HEK293T (cell line): ENCODE results near the gene NSMCE1.

ENCODE experiments used
- CTCF ChIA-PET: fragments of 350-600 bp; formaldehyde crosslinking; extraction: SDS; loops from one replicate; lab custom pipeline; 2021; ENCODE audit warnings: antibody characterized with exemption, inconsistent platforms; lab: Yijun Ruan, JAX
- POLR2A ChIA-PET: fragments of 350-600 bp; formaldehyde crosslinking; extraction: SDS; loops from one replicate; lab custom pipeline; 2020; ENCODE audit warnings: antibody characterized with exemption, inconsistent platforms; lab: Yijun Ruan, JAX
- DNase-seq: peaks from one replicate; pipeline ENCODE4 v3.0.0; 2012; ENCODE audit warnings: mixed read lengths; ENCODE audit errors: extremely low spot score
- ARNT ChIP-seq: fragments of 450-650 bp; IDR thresholded peaks from 2 replicates; pipeline ENCODE4 v1.6.1; 2017; ENCODE audit warnings: mild to moderate bottlenecking
- BHLHE40 ChIP-seq: fragments of 450-650 bp; IDR thresholded peaks from 2 replicates; pipeline ENCODE4 v1.6.1; 2016; ENCODE audit warnings: mild to moderate bottlenecking, moderate library complexity, borderline replicate concordance
- CTBP1 ChIP-seq: fragments of 450-650 bp; IDR thresholded peaks from 2 replicates; pipeline ENCODE4 v1.6.1; 2016; ENCODE audit warnings: borderline replicate concordance
- ELF4 ChIP-seq: fragments of 450-650 bp; IDR thresholded peaks from 2 replicates; pipeline ENCODE4 v1.6.1; 2017; ENCODE audit warnings: antibody characterized with exemption
- FOXA1 ChIP-seq: fragments of 450-650 bp; IDR thresholded peaks from 2 replicates; pipeline ENCODE4 v1.6.1; 2016; ENCODE audit warnings: mild to moderate bottlenecking
- FOXK2 ChIP-seq: fragments of 450-650 bp; IDR thresholded peaks from 2 replicates; pipeline ENCODE4 v1.6.1; 2016; ENCODE audit warnings: mild to moderate bottlenecking
- FOXM1 ChIP-seq: fragments of 450-650 bp; IDR thresholded peaks from 2 replicates; pipeline ENCODE4 v1.6.1; 2017; ENCODE audit warnings: mild to moderate bottlenecking, borderline replicate concordance
- HDGF ChIP-seq: fragments of 450-650 bp; IDR thresholded peaks from 2 replicates; pipeline ENCODE4 v1.6.1; 2017; ENCODE audit warnings: antibody characterized with exemption, borderline replicate concordance
- L3MBTL2 ChIP-seq: fragments of 450-650 bp; conservative IDR thresholded peaks from 2 replicates; pipeline ENCODE4 v1.6.1; 2016; ENCODE audit warnings: mild to moderate bottlenecking
- LEF1 ChIP-seq: fragments of 450-650 bp; IDR thresholded peaks from 2 replicates; pipeline ENCODE4 v1.6.1; 2017; ENCODE audit warnings: mild to moderate bottlenecking, borderline replicate concordance
- NFRKB ChIP-seq: fragments of 450-650 bp; IDR thresholded peaks from 2 replicates; pipeline ENCODE4 v1.6.1; 2016; ENCODE audit warnings: mild to moderate bottlenecking, moderate library complexity
- PKNOX1 ChIP-seq: fragments of 450-650 bp; IDR thresholded peaks from 2 replicates; pipeline ENCODE4 v1.6.1; 2016
- SP1 ChIP-seq: fragments of 450-650 bp; IDR thresholded peaks from 2 replicates; pipeline ENCODE4 v1.6.1; 2017
- SUZ12 ChIP-seq: fragments of 450-650 bp; IDR thresholded peaks from 2 replicates; pipeline ENCODE4 v1.6.1; 2016; ENCODE audit warnings: mild to moderate bottlenecking
- TARDBP ChIP-seq: fragments of 450-650 bp; IDR thresholded peaks from 2 replicates; pipeline ENCODE4 v1.6.1; 2016
- ZNF384 ChIP-seq: fragments of 450-650 bp; IDR thresholded peaks from 2 replicates; pipeline ENCODE4 v1.6.1; 2016

The NSMCE1 gene

GRCh38 chr16:27220120-27220519 is 48.5 kb downstream of the NSMCE1 start:
- no peak for DNase-seq
- ChIA-PET POLR2A (interaction anchor here (1.0 kb wide), 1 partner anchor 17 kb away, joined by 4 read pairs; the partner anchor contains the start of gene KDM8), CTCF (no interaction called here)
- TF ChIP-seq FOXA1 (no peak), HDGF (no peak), SUZ12 (no peak), FOXK2 (no peak), PKNOX1 (no peak), CTBP1 (no peak), ARNT (no peak), TARDBP (no peak), BHLHE40 (no peak), LEF1 (no peak), ZNF384 (no peak), ELF4 (no peak), SP1 (no peak), NFRKB (no peak), L3MBTL2 (no peak), FOXM1 (no peak)

GRCh38 chr16:27219161-27219560 is 49.4 kb downstream of the NSMCE1 start:
- CTCF ChIA-PET, result no interaction called here
- TF ChIP-seq ELF4 (no peak), TARDBP (no peak)
- DNase-seq, result no peak
- POLR2A ChIA-PET, result interaction anchor here (1.0 kb wide), 1 partner anchor 16 kb away, joined by 4 read pairs; the partner anchor contains the start of gene KDM8

GRCh38 chr16:27218756-27219155 is 49.8 kb downstream of the NSMCE1 start:
- POLR2A ChIA-PET, result interaction anchor here (1.0 kb wide), 1 partner anchor 15 kb away, joined by 3 read pairs; the partner anchor contains the start of gene KDM8
- CTCF ChIA-PET, result no interaction called here
- TF ChIP-seq FOXK2 (no peak), TARDBP (no peak)

GRCh38 chr16:27217256-27217655 is 51.3 kb downstream of the NSMCE1 start:
- POLR2A ChIA-PET, result no interaction called here
- DNase-seq, result peak; percentile 34
- TF ChIP-seq SP1, result no peak
- TF ChIP-seq FOXM1, result no peak
- no peak for TF ChIP-seq PKNOX1
- TF ChIP-seq ARNT, result no peak
- TF ChIP-seq ZNF384, result no peak
- no peak for TF ChIP-seq CTBP1
- no peak for TF ChIP-seq FOXK2
- TF ChIP-seq TARDBP, result no peak
- no peak for TF ChIP-seq LEF1
- no peak for TF ChIP-seq SUZ12
- no peak for TF ChIP-seq BHLHE40
- TF ChIP-seq ELF4, result no peak
- no peak for TF ChIP-seq FOXA1
- no peak for TF ChIP-seq HDGF
- TF ChIP-seq NFRKB, result no peak
- no peak for TF ChIP-seq L3MBTL2
- CTCF ChIA-PET, result no interaction called here

More at GRCh38 chr16:27218756-27219155, 49.8 kb downstream of the NSMCE1 start:
- DNase-seq, result no peak

- no peak for DNase-seq
- TF ChIP-seq L3MBTL2 (no peak), CTBP1 (no peak), NFRKB (no peak)
- ChIA-PET CTCF (no interaction called here), POLR2A (interaction anchor here (1.3 kb wide), 1 partner anchor 12 kb away, joined by 3 read pairs; no protein-coding TSS in a partner anchor)
Measured at GRCh38 chr16:27216297-27216885, 52.2 kb downstream of the NSMCE1 start.

- DNase-seq, result no peak
- ChIA-PET CTCF (no interaction called here), POLR2A (interaction anchor here (1.3 kb wide), 1 partner anchor 11 kb away, joined by 3 read pairs; no protein-coding TSS in a partner anchor)
- TF ChIP-seq FOXK2 (no peak), ARNT (no peak), ZNF384 (no peak), ELF4 (no peak), L3MBTL2 (no peak), SP1 (no peak), HDGF (no peak), FOXA1 (no peak), FOXM1 (no peak), PKNOX1 (no peak), NFRKB (no peak), BHLHE40 (no peak), TARDBP (no peak), SUZ12 (no peak), CTBP1 (no peak), LEF1 (no peak)
Measured at GRCh38 chr16:27215660-27216059, 52.9 kb downstream of the NSMCE1 start.
